GM12878 (cell line): Measurements from ENCODE around the gene GCH1. TPM values are rescaled to one million over a fixed set of nuclear protein-coding genes. Genes with fewer than 3 reads are reported as not detected.
"Not testable (repeated sequence)": the region's sequence is repeated elsewhere in the genome, so short reads cannot be mapped to it uniquely, and the experiment has no call there.

Experiments used
- ATAC-seq: fragments of 200-7000 bp; cut with Tn5 transposase; 3 replicates; pipeline ENCODE4 v1.9.1; 2020; ENCODE audit warnings: mild to moderate bottlenecking, moderate library complexity
- BruUV-seq: library from RNA; stranded (reverse); fragments of 400-500 nt; replicated peaks from 2 replicates; lab custom pipeline; 2021; lab: Mats Ljungman, UMichigan
- CTCF ChIA-PET: fragments of 300-600 bp; sonication (Branson Sonifier 250); formaldehyde crosslinking; extraction: SDS; loops from one replicate; lab custom pipeline; 2021; ENCODE audit warnings: inconsistent platforms; lab: Yijun Ruan, JAX
- POLR2A ChIA-PET: fragments of 350-600 bp; formaldehyde crosslinking; extraction: SDS; loops from one replicate; lab custom pipeline; 2021; ENCODE audit warnings: inconsistent platforms; lab: Charles Lee
- RAD21 ChIA-PET: fragments of 300-600 bp; sonication (Branson Sonifier 250); formaldehyde crosslinking; loops from one replicate; lab custom pipeline; 2023; ENCODE audit warnings: antibody characterized with exemption; ENCODE audit not compliant: unreplicated experiment; lab: Charles Lee
- SMC1A ChIA-PET: fragments of 300-600 bp; sonication (Branson Sonifier 250); formaldehyde crosslinking; loops from one replicate; lab custom pipeline; 2023; ENCODE audit not compliant: unreplicated experiment, uncharacterized antibody; lab: Charles Lee
- DNase-seq: peaks from one replicate; pipeline ENCODE4 v3.0.0-alpha.2; 2011; ENCODE audit warnings: low read depth, low spot score
- FAIRE-seq: peaks from 3 replicates; lab custom pipeline; 2011; peaks lifted over from hg19 to GRCh38; lab: Jason Lieb, UNC
- H2AFZ ChIP-seq: 2 replicates; pipeline ENCODE4 v1.6.0; 2011; ENCODE audit warnings: low read depth, low read length, control low read depth; ENCODE audit not compliant: control insufficient read depth
- H3K27ac ChIP-seq: 2 replicates; pipeline ENCODE4 v1.5.1; 2011; ENCODE audit warnings: control low read depth; ENCODE audit not compliant: control insufficient read depth, insufficient read depth
- H3K27me3 ChIP-seq, 2 experiments: replicated peaks in 1 of 2; 2 replicates each; pipeline versions ENCODE4 v1.6.0 to v1.6.1; 2011; ENCODE audit warnings: low read length in 1 of 2; ENCODE audit not compliant: control insufficient read depth in 2 of 2, insufficient read depth in 2 of 2
- H3K36me3 ChIP-seq, 2 experiments: 2 replicates each; pipeline ENCODE4 v1.5.1; 2011; ENCODE audit warnings: low read length in 1 of 2; ENCODE audit not compliant: control insufficient read depth in 2 of 2, insufficient read depth in 2 of 2
- H3K4me1 ChIP-seq: 2 replicates; pipeline ENCODE4 v1.6.1; 2011; ENCODE audit warnings: mild to moderate bottlenecking, low read length, moderate library complexity, mixed read lengths; ENCODE audit not compliant: control insufficient read depth, insufficient read depth
- H3K4me2 ChIP-seq: 2 replicates; pipeline ENCODE4 v1.6.0; 2011; ENCODE audit warnings: control low read depth; ENCODE audit not compliant: control insufficient read depth, insufficient read depth
- H3K4me3 ChIP-seq: fragments of 200-600 bp; sonication (generic); 2 replicates; pipeline ENCODE4 v1.5.1; 2016
- H3K79me2 ChIP-seq: 2 replicates; pipeline ENCODE4 v1.6.0; 2011; ENCODE audit warnings: low read length; ENCODE audit not compliant: control insufficient read depth, insufficient read depth
- H3K9ac ChIP-seq: 2 replicates; pipeline ENCODE4 v1.8.0; 2011; ENCODE audit warnings: low read length, control low read depth, mixed read lengths; ENCODE audit not compliant: control insufficient read depth, insufficient read depth
- H3K9me3 ChIP-seq: replicated peaks from 3 replicates; pipeline ENCODE4 v1.5.1; 2011; ENCODE audit warnings: mild to moderate bottlenecking, low read length; ENCODE audit not compliant: control insufficient read depth, insufficient read depth
- H4K20me1 ChIP-seq: 2 replicates; pipeline ENCODE4 v1.6.0; 2011; ENCODE audit not compliant: control insufficient read depth, insufficient read depth
- CUX1 ChIP-seq: IDR thresholded peaks from 2 replicates; pipeline ENCODE4 v1.6.1; 2012; ENCODE audit warnings: improper control_type of control experiment, low read depth, low read length; ENCODE audit not compliant: insufficient replicate concordance
- FOXM1 ChIP-seq: IDR thresholded peaks from 2 replicates; pipeline ENCODE4 v1.6.1; 2012; ENCODE audit warnings: low read depth, mild to moderate bottlenecking, inconsistent platforms, low read length, moderate library complexity
- POLR2AphosphoS2 ChIP-seq: IDR thresholded peaks from 2 replicates; pipeline ENCODE4 v1.6.1; 2011; ENCODE audit warnings: low read depth, mild to moderate bottlenecking, low read length, improper control_type of control experiment, moderate library complexity
- RAD21 ChIP-seq: IDR thresholded peaks from 2 replicates; pipeline ENCODE4 v1.6.1; 2011; ENCODE audit warnings: mild to moderate bottlenecking, low read depth, low read length, moderate library complexity; ENCODE audit not compliant: insufficient read depth
- RFX5 ChIP-seq: IDR thresholded peaks from 2 replicates; pipeline ENCODE4 v1.6.1; 2011; ENCODE audit warnings: low read depth, low read length, improper control_type of control experiment
- SIX5 ChIP-seq: IDR thresholded peaks from 2 replicates; pipeline ENCODE4 v1.6.1; 2011; ENCODE audit warnings: mild to moderate bottlenecking, low read depth, low read length, moderate library complexity; ENCODE audit not compliant: severe bottlenecking
- SMC3 ChIP-seq: IDR thresholded peaks from 2 replicates; pipeline ENCODE4 v1.6.1; 2011; ENCODE audit warnings: low read length, improper control_type of control experiment, borderline replicate concordance
- YY1 ChIP-seq: IDR thresholded peaks from 2 replicates; pipeline ENCODE4 v1.6.1; 2011; ENCODE audit warnings: low read depth, mild to moderate bottlenecking, low read length
- WGBS: methylation state at CpG from one replicate; pipeline ENCODE4 v1.1.6; 2016; ENCODE audit warnings: low lambda C conversion rate; ENCODE audit not compliant: insufficient replicate concordance, insufficient coverage; ENCODE audit errors: missing lambda C conversion rate; 5-methylcytosine and 5-hydroxymethylcytosine counted together
- in situ Hi-C: fragments of 300-500 bp; cut with MboI; formaldehyde crosslinking; loops from 9 replicates; pipeline ENCODE4 v1.14.3; 2018; ENCODE audit warnings: mixed read lengths
- intact Hi-C: fragments of 100-400 bp; cut with micrococcal nuclease; formaldehyde crosslinking; loops from one replicate; pipeline ENCODE4 v1.14.2; 2022; ENCODE audit not compliant: unreplicated experiment
- polyA plus RNA-seq, 11 experiments: library from polyadenylated mRNA; depleted of rRNA in 4 of 11; unstranded in 6 of 11; stranded (reverse) in 5 of 11; fragments of >200 nt; fragmentation: Nextera tagmentation in 4 of 11; fragmentation: Illumina TruSeq in 1 of 11; extraction: Ambion mirVana in 4 of 11; extraction: Trizol in 1 of 11; gene quantifications; 1 replicate in 1 of 11; 2 replicates in 10 of 11; pipeline versions ENCODE4 v1.2.1 to v1.2.3, GENCODE V29; 2011 to 2016; ENCODE audit warnings: inconsistent platforms in 2 of 11, missing spikeins in 2 of 11, low read depth in 1 of 11
- total RNA-seq, 4 experiments: library from RNA; depleted of rRNA in 3 of 4; stranded (reverse); fragments of >200 nt in 3 of 4; fragmentation: Illumina TruSeq in 1 of 4; extraction: Trizol in 1 of 4; gene quantifications; 2 replicates each; pipeline versions ENCODE4 v1.2.1 to v1.2.3, GENCODE V29; 2013 to 2021

Gene GCH1
- total and polyA plus RNA-seq, 10 of the 15 experiments (the other 5 are each of a cell fraction or from before 2014, with no cell fraction given), result 25.1 to 37.0 (median 33.8) TPM

- ATAC-seq, H2AFZ ChIP-seq, H3K79me2 ChIP-seq, H3K4me1 ChIP-seq, H3K9ac ChIP-seq, RAD21 ChIA-PET, H3K36me3 ChIP-seq, H3K4me2 ChIP-seq, H4K20me1 ChIP-seq, CTCF ChIA-PET, H3K27me3 ChIP-seq, H3K4me3 ChIP-seq, BruUV-seq, intact Hi-C loops, in situ Hi-C loops, H3K27ac ChIP-seq, H3K9me3 ChIP-seq, DNase-seq, FAIRE-seq: not testable (repeated sequence)
- ChIA-PET SMC1A (interaction anchor here (1.6 kb wide), 1 partner anchor 11 kb away, joined by 4 read pairs; no protein-coding TSS in a partner anchor), POLR2A (interaction anchor here (0.6 to 1.4 kb wide), 2 partner anchors 14 to 15 kb away, joined by 3 to 6 read pairs; no protein-coding TSS in a partner anchor)
- peak; percentile 48; the same call in 1 of the 2 replicates for TF ChIP-seq YY1
- 88% methylated on average over 27 of the region's 27 CpGs for WGBS
These were observed 32.2 kb downstream of the GCH1 start for GRCh38 chr14:54870154-54871090.

- Histone ChIP-seq H3K36me3 (peaks cover 1 to 5% of the 10 kb centered on the region in 2 experiments; a peak in 3 of 4 replicates), H3K9me3 (no peaks in the 10 kb centered on the region), H3K4me3 (no peak overlapping the region), H3K79me2 (no peaks in the 10 kb centered on the region), H3K27me3 (no peaks in the 10 kb centered on the region), H3K9ac (no peak overlapping the region), H3K4me2 (no peak overlapping the region), H2AFZ (no peak overlapping the region)
- RAD21 ChIA-PET, result interaction anchor here (1.0 to 1.5 kb wide), 2 partner anchors 9 to 14 kb away, joined by 3 read pairs; no protein-coding TSS in a partner anchor
- SMC1A ChIA-PET, result interaction anchor here (0.6 to 2.1 kb wide), 8 partner anchors 9 to 30 kb away, joined by 3 to 8 read pairs (median 4); no protein-coding TSS in a partner anchor
- POLR2A ChIA-PET, result no interaction called here
- intact Hi-C loops (no loop called here), in situ Hi-C loops (no loop called here)
- CTCF ChIA-PET, result interaction anchor here (1.0 to 2.3 kb wide), 4 partner anchors 10 to 21 kb away, joined by 4 to 13 read pairs (median 6); no protein-coding TSS in a partner anchor
- FAIRE-seq, result no peak
- WGBS, result 98% methylated on average over 3 of the region's 3 CpGs
- no TSS peak for BruUV-seq
- TF ChIP-seq SMC3 (no peak), RAD21 (no peak), POLR2AphosphoS2 (no peak), SIX5 (no peak), RFX5 (no peak), CUX1 (no peak), FOXM1 (no peak)
- TF ChIP-seq, all 136 proteins: peak for 0
- no peaks in the 10 kb centered on the region for H3K4me1 ChIP-seq
- no peaks in the 10 kb centered on the region for H4K20me1 ChIP-seq
- ATAC-seq, result no peak
- H3K27ac ChIP-seq, result no peak overlapping the region
- no peak for DNase-seq
These were observed 35.6 kb downstream of the GCH1 start for GRCh38 chr14:54867011-54867410.
